HCT116 (cell line): ENCODE measurements around the gene ABR. TPM values are rescaled to one million over a fixed set of nuclear protein-coding genes. Genes with fewer than 3 reads are reported as not detected.

Experiments
- ATAC-seq: fragments of 200-7000 bp; cut with Tn5 transposase; 2 replicates; pipeline ENCODE4 v1.9.1; 2020; ENCODE audit warnings: mild to moderate bottlenecking, moderate library complexity
- BruUV-seq: library from RNA; stranded (reverse); fragments of 400-500 nt; replicated peaks from 2 replicates; lab custom pipeline; 2021; lab: Mats Ljungman, UMichigan
- CTCF ChIA-PET: fragments of 300-600 bp; sonication (Branson Sonifier 250); formaldehyde crosslinking; loops from one replicate; lab custom pipeline; 2021; ENCODE audit warnings: antibody characterized with exemption; lab: Charles Lee
- POLR2A ChIA-PET: fragments of 300-600, 350-600 bp; sonication (Branson Sonifier 250); formaldehyde crosslinking; loops from one replicate; lab custom pipeline; 2021; ENCODE audit warnings: antibody characterized with exemption; lab: Charles Lee
- RAD21 ChIA-PET, 2 experiments: fragments of 300-600 bp; sonication (Branson Sonifier 250); formaldehyde crosslinking; loops; one replicate each; lab custom pipeline; 2023; ENCODE audit warnings: low total read pairs in 2 of 2; ENCODE audit not compliant: uncharacterized antibody in 2 of 2, unreplicated experiment in 2 of 2, low non-redundant PET in 1 of 2; lab: Charles Lee
- DNase-seq: peaks from one replicate; pipeline ENCODE4 v3.0.0-alpha.2; 2010; ENCODE audit warnings: low read depth, low spot score
- H2AFZ ChIP-seq: fragments of 200-600 bp; shearing (Covaris generic), sonication (generic); 2 replicates; pipeline ENCODE4 v1.6.1; 2017; ENCODE audit warnings: low read depth, mixed run types, mixed read lengths, antibody characterized with exemption, low read length; ENCODE audit not compliant: poor library complexity, severe bottlenecking
- H3K27ac ChIP-seq: 2 replicates; pipeline ENCODE4 v1.5.1; 2012; ENCODE audit warnings: low read depth, low read length
- H3K27me3 ChIP-seq: fragments of 200-600 bp; sonication (generic); 2 replicates; pipeline ENCODE4 v1.6.1; 2016; ENCODE audit warnings: mixed run types, low read length, mixed read lengths; ENCODE audit not compliant: insufficient read depth
- H3K36me3 ChIP-seq, 2 experiments: fragments of 200-500 bp in 1 of 2; fragments of 200-600 bp in 1 of 2; sonication (Bioruptor generic) in 1 of 2; sonication (generic) in 1 of 2; 2 replicates each; pipeline versions ENCODE4 v1.5.1 to v1.6.1; 2014 to 2016; ENCODE audit warnings: low read length in 2 of 2, inconsistent platforms in 1 of 2, mixed read lengths in 1 of 2, mixed run types in 1 of 2; ENCODE audit not compliant: insufficient read depth in 2 of 2, control insufficient read depth in 1 of 2
- H3K4me1 ChIP-seq, 2 experiments: fragments of 200-600 bp in 1 of 2; sonication (generic) in 1 of 2; 2 replicates each; pipeline versions ENCODE4 v1.5.1 to v1.6.1; 2012 to 2017; ENCODE audit warnings: low read length in 2 of 2, inconsistent platforms in 1 of 2, mild to moderate bottlenecking in 1 of 2, mixed read lengths in 1 of 2, mixed run types in 1 of 2, moderate library complexity in 1 of 2; ENCODE audit not compliant: insufficient read depth in 2 of 2, control insufficient read depth in 1 of 2
- H3K4me2 ChIP-seq: fragments of 200-600 bp; sonication (generic); 2 replicates; pipeline ENCODE4 v1.6.1; 2017; ENCODE audit warnings: mixed run types, low read length, mixed read lengths
- H3K4me3 ChIP-seq, 2 experiments: fragments of 200-600 bp in 1 of 2; sonication (generic) in 1 of 2; replicated peaks in 1 of 2; 2 replicates each; pipeline ENCODE4 v1.5.1; 2011 to 2016; ENCODE audit warnings: low read length in 2 of 2, control low read depth in 1 of 2, low read depth in 1 of 2, mild to moderate bottlenecking in 1 of 2, mixed read lengths in 1 of 2, mixed run types in 1 of 2
- H3K79me2 ChIP-seq: fragments of 200-600 bp; sonication (generic); 2 replicates; pipeline ENCODE4 v1.6.1; 2017; ENCODE audit warnings: mild to moderate bottlenecking, mixed run types, low read length, moderate library complexity, mixed read lengths; ENCODE audit not compliant: insufficient read depth
- H3K9ac ChIP-seq: fragments of 200-600 bp; sonication (generic); 2 replicates; pipeline ENCODE4 v1.6.1; 2016; ENCODE audit warnings: low read length, mixed read lengths
- H3K9me2 ChIP-seq: fragments of 200-600 bp; sonication (generic), shearing (Covaris generic); 2 replicates; pipeline ENCODE4 v1.6.1; 2017; ENCODE audit warnings: mixed run types, mild to moderate bottlenecking, moderate library complexity; ENCODE audit not compliant: insufficient read depth
- H3K9me3 ChIP-seq, 2 experiments: fragments of 200-500 bp in 1 of 2; fragments of 200-600 bp in 1 of 2; sonication (Bioruptor generic) in 1 of 2; sonication (generic) in 1 of 2; 2 replicates each; pipeline ENCODE4 v1.6.1; 2014 to 2017; ENCODE audit warnings: low read length in 2 of 2, mixed read lengths in 2 of 2, inconsistent platforms in 1 of 2, low read depth in 1 of 2, mild to moderate bottlenecking in 1 of 2, mixed run types in 1 of 2, moderate library complexity in 1 of 2; ENCODE audit not compliant: control insufficient read depth in 1 of 2, insufficient read depth in 1 of 2
- H4K20me1 ChIP-seq: fragments of 200-600 bp; sonication (generic), shearing (Covaris generic); 2 replicates; pipeline ENCODE4 v1.6.1; 2017; ENCODE audit warnings: mixed run types, mild to moderate bottlenecking, moderate library complexity; ENCODE audit not compliant: insufficient read depth
- EGR1 ChIP-seq: IDR thresholded peaks from 2 replicates; pipeline ENCODE4 v1.6.1; 2012; ENCODE audit warnings: low read depth
- POLR2A ChIP-seq: IDR thresholded peaks from 2 replicates; pipeline ENCODE4 v1.7.0; 2011; ENCODE audit warnings: borderline replicate concordance; ENCODE audit not compliant: insufficient read depth, insufficient read length; ENCODE audit errors: extremely low read depth
- POLR2AphosphoS5 ChIP-seq: IDR thresholded peaks from 2 replicates; pipeline ENCODE4 v1.6.1; 2011; ENCODE audit warnings: mild to moderate bottlenecking, low read depth, low read length, moderate library complexity
- TCF7L2 ChIP-seq: IDR thresholded peaks from 2 replicates; pipeline ENCODE4 v1.7.0; 2011; ENCODE audit warnings: borderline replicate concordance, inconsistent platforms; ENCODE audit not compliant: insufficient read depth, insufficient read length; ENCODE audit errors: extremely low read depth
- intact Hi-C: fragments of 100-400 bp; cut with micrococcal nuclease; formaldehyde crosslinking; loops from 2 replicates; pipeline ENCODE4 v1.10.0; 2022
- total RNA-seq: library from RNA; stranded (reverse); gene quantifications from one replicate; pipeline ENCODE4 v1.2.1, GENCODE V29; 2021; ENCODE audit not compliant: unreplicated experiment
- TF ChIP-seq, protein P1 (sequence below), 3 experiments: fragments of 200-600 bp in 1 of 3; sonication (generic) in 1 of 3; IDR thresholded peaks in 2 of 3; conservative IDR thresholded peaks in 1 of 3; 2 replicates each; pipeline ENCODE4 v1.5.1; 2012 to 2017; ENCODE audit warnings: low read depth in 2 of 3, low read length in 2 of 3, antibody characterized with exemption in 1 of 3, borderline replicate concordance in 1 of 3, control low read depth in 1 of 3, mild to moderate bottlenecking in 1 of 3, mixed read lengths in 1 of 3, mixed run types in 1 of 3, moderate library complexity in 1 of 3; ENCODE audit not compliant: insufficient read depth in 1 of 3

Gene ABR
- total RNA-seq, 1 experiment from 2014 or later, result 58.5 TPM

DNA sequence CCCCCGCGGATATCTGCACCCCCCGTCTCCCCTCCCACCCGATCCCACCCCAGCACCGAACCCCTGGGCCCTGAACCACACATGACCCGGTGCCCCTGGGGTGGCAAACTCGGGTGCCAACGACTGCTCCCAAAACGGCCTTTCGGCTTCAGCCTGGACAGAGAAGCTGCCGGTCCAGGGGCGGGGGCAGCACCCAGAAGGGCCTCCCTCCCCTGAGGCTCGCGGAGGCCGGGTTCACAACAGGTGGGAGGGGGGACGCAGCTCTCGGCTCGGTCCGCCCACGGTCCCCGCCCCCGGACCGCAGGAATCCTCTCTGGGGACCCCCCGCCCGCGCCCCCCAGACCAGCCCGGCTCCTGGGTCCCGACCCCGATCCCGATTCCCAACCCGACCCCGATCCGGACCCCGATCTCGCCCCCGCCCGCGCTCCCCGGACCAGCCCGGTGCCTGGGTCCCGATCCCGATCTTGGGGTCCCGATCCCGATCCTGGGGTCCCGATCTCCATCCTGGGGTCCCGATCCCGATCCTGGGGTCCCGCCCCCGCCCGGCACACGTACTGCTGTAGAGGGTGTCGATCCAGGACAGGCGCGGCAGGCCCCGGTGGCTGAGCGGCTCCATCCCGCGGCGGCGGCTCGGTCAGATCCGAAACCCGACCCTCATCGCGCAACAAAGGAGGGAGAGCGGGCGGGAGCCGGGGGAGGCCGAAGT is 516 bp downstream of the ABR start:
- intact Hi-C loops, result no loop called here

More for the DNA sequence above, 516 bp downstream of the ABR start:
- Histone ChIP-seq H3K9me3 (no peaks in the 10 kb centered on the region), H3K79me2 (no peaks in the 10 kb centered on the region), H3K27me3 (no peaks in the 10 kb centered on the region), H3K4me1 (peaks cover 3 to 17% of the 10 kb centered on the region in 2 experiments; a peak in 2 of 4 replicates), H3K36me3 (no peaks in the 10 kb centered on the region), H3K4me2 (peak overlapping the region; percentile 95), H4K20me1 (no peaks in the 10 kb centered on the region), H3K9me2 (no peaks in the 10 kb centered on the region), H3K9ac (peak overlapping the region; percentile 76), H2AFZ (no peak overlapping the region), H3K27ac (peak overlapping the region; percentile 52; the same call in 1 of the 2 replicates), H3K4me3 (peak overlapping the region; percentile 75)
- ChIA-PET POLR2A (no interaction called here), RAD21 (no interaction called here), CTCF (interaction anchor here (1.0 kb wide), 1 partner anchor 121 kb away, joined by 3 read pairs; no protein-coding TSS in a partner anchor)
- DNase-seq (no peak), ATAC-seq (peak; percentile 66)
- no TSS peak for BruUV-seq
- TF ChIP-seq EGR1, result no peak; the same call in 1 of the 2 replicates
- TF ChIP-seq POLR2A, result no peak
- no peak for TF ChIP-seq TCF7L2
- no peak for TF ChIP-seq POLR2AphosphoS5
- TF ChIP-seq, protein P1, sequence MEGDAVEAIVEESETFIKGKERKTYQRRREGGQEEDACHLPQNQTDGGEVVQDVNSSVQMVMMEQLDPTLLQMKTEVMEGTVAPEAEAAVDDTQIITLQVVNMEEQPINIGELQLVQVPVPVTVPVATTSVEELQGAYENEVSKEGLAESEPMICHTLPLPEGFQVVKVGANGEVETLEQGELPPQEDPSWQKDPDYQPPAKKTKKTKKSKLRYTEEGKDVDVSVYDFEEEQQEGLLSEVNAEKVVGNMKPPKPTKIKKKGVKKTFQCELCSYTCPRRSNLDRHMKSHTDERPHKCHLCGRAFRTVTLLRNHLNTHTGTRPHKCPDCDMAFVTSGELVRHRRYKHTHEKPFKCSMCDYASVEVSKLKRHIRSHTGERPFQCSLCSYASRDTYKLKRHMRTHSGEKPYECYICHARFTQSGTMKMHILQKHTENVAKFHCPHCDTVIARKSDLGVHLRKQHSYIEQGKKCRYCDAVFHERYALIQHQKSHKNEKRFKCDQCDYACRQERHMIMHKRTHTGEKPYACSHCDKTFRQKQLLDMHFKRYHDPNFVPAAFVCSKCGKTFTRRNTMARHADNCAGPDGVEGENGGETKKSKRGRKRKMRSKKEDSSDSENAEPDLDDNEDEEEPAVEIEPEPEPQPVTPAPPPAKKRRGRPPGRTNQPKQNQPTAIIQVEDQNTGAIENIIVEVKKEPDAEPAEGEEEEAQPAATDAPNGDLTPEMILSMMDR (IDR thresholded peaks at IDR 0.05 in 2 of 3, conservative IDR thresholded peaks at IDR 0.05 in 1 of 3; ENCODE audit: borderline replicate concordance in 1 of 3, insufficient read depth in 1 of 3, low read depth in 2 of 3, low read length in 2 of 3), result no peak
